Panc1 (cell line): ENCODE measurements around the gene DYNC1LI2. TPM values are rescaled to one million over a fixed set of nuclear protein-coding genes. Genes with fewer than 3 reads are reported as not detected.

ENCODE experiments used
- ATAC-seq: fragments of 200-7000 bp; cut with Tn5 transposase; 2 replicates; pipeline ENCODE4 v1.9.1; 2020; ENCODE audit warnings: mild to moderate bottlenecking, moderate library complexity
- BruUV-seq: library from RNA; stranded (reverse); fragments of 400-500 nt; replicated peaks from 2 replicates; lab custom pipeline; 2021; lab: Mats Ljungman, UMichigan
- CTCF ChIA-PET: fragments of 300-600 bp; sonication (Branson Sonifier 250); formaldehyde crosslinking; loops from one replicate; lab custom pipeline; 2022; ENCODE audit warnings: antibody characterized with exemption; lab: Charles Lee
- POLR2A ChIA-PET: fragments of 300-600 bp; sonication (Branson Sonifier 250); formaldehyde crosslinking; loops from one replicate; lab custom pipeline; 2022; ENCODE audit warnings: antibody characterized with exemption; lab: Charles Lee
- DNase-seq: peaks from one replicate; pipeline ENCODE4 v3.0.0-alpha.2; 2010; ENCODE audit warnings: low read depth, low spot score
- H3K27ac ChIP-seq: 2 replicates; pipeline ENCODE4 v1.5.1; 2011; ENCODE audit warnings: mild to moderate bottlenecking, low read length, inconsistent platforms
- H3K27me3 ChIP-seq: fragments of 200-500 bp; sonication (Bioruptor generic); 2 replicates; pipeline ENCODE4 v1.6.0; 2014; ENCODE audit warnings: low read length, inconsistent platforms; ENCODE audit not compliant: control insufficient read depth, insufficient read depth
- H3K36me3 ChIP-seq: fragments of 200-500 bp; sonication (Bioruptor generic); 2 replicates; pipeline ENCODE4 v1.5.1; 2014; ENCODE audit warnings: inconsistent platforms, mild to moderate bottlenecking, low read length, moderate library complexity; ENCODE audit not compliant: control insufficient read depth, insufficient read depth
- H3K4me1 ChIP-seq: 2 replicates; pipeline ENCODE4 v1.5.1; 2011; ENCODE audit warnings: inconsistent platforms, mild to moderate bottlenecking, low read length, moderate library complexity; ENCODE audit not compliant: control insufficient read depth, insufficient read depth
- H3K4me3 ChIP-seq, 2 experiments: 2 replicates each; pipeline ENCODE4 v1.5.1; 2011 to 2012; ENCODE audit warnings: low read depth in 2 of 2, low read length in 2 of 2, mild to moderate bottlenecking in 2 of 2, inconsistent platforms in 1 of 2, moderate library complexity in 1 of 2
- H3K9me3 ChIP-seq: fragments of 200-500 bp; sonication (Bioruptor generic); 2 replicates; pipeline ENCODE4 v1.5.1; 2014; ENCODE audit warnings: low read depth, mild to moderate bottlenecking, inconsistent platforms, low read length, moderate library complexity; ENCODE audit not compliant: control insufficient read depth, insufficient read depth
- CTCF ChIP-seq: fragments of 450-650 bp; IDR thresholded peaks from 2 replicates; pipeline ENCODE4 v1.5.1; 2017; ENCODE audit warnings: mild to moderate bottlenecking
- POLR2AphosphoS5 ChIP-seq: IDR thresholded peaks from 2 replicates; pipeline ENCODE4 v1.6.1; 2012; ENCODE audit warnings: mild to moderate bottlenecking, low read depth, low read length, moderate library complexity
- REST ChIP-seq, 2 experiments: IDR thresholded peaks; 2 replicates each; pipeline ENCODE4 v1.6.1; 2011 to 2012; ENCODE audit warnings: low read depth in 2 of 2, control low read depth in 1 of 2, low read length in 1 of 2, mild to moderate bottlenecking in 1 of 2, moderate library complexity in 1 of 2; ENCODE audit not compliant: insufficient read depth in 1 of 2
- SIN3A ChIP-seq: IDR thresholded peaks from 2 replicates; pipeline ENCODE4 v1.6.1; 2012; ENCODE audit warnings: low read depth, mild to moderate bottlenecking, low read length, moderate library complexity, borderline replicate concordance; ENCODE audit not compliant: insufficient read depth
- TCF7L2 ChIP-seq: IDR thresholded peaks from 2 replicates; pipeline ENCODE4 v1.6.1; 2011; ENCODE audit warnings: mild to moderate bottlenecking, low read depth, low read length, inconsistent platforms
- in situ Hi-C: cut with HindIII; loops from 2 replicates; pipeline ENCODE4 v1.10.0; 2016; ENCODE audit warnings: low sequenced_read_pairs, low pct_unique_long_range_greater_than_20kb
- intact Hi-C: fragments of 100-400 bp; cut with micrococcal nuclease; formaldehyde crosslinking; loops from one replicate; pipeline ENCODE4 v1.10.0; 2022; ENCODE audit not compliant: unreplicated experiment
- total RNA-seq: library from RNA; stranded (reverse); gene quantifications from one replicate; pipeline ENCODE4 v1.2.1, GENCODE V29; 2021; ENCODE audit not compliant: unreplicated experiment

The DYNC1LI2 gene
- total RNA-seq, 1 experiment from 2014 or later = 103 TPM

- H3K36me3 ChIP-seq = no peaks in the 10 kb centered on the region
- ChIA-PET POLR2A (no interaction called here), CTCF (no interaction called here)
- DNase-seq (no peak), ATAC-seq (no peak)
- no peak overlapping the region for H3K4me3 ChIP-seq
- H3K4me1 ChIP-seq = no peaks in the 10 kb centered on the region
- H3K27ac ChIP-seq = no peak overlapping the region
- in situ Hi-C loops = no loop called here
- intact Hi-C loops = no loop called here
- no peaks in the 10 kb centered on the region for H3K27me3 ChIP-seq
- TF ChIP-seq TCF7L2 (no peak), SIN3A (no peak), REST (IDR thresholded peaks at IDR 0.05; ENCODE audit: insufficient read depth in 1 of 2, low read depth in 2 of 2, low read length in 1 of 2) (no peak), POLR2AphosphoS5 (no peak), CTCF (no peak)
- H3K9me3 ChIP-seq = no peaks in the 10 kb centered on the region
- BruUV-seq = no TSS peak
Measured at GRCh38 chr16:66712512-66712911, 38.9 kb downstream of the DYNC1LI2 start.

GRCh38 chr16:66711581-66711980 is 39.8 kb downstream of the DYNC1LI2 start:
- TF ChIP-seq REST (IDR thresholded peaks at IDR 0.05; ENCODE audit: insufficient read depth in 1 of 2, low read depth in 2 of 2, low read length in 1 of 2) (no peak), POLR2AphosphoS5 (no peak)
- no TSS peak for BruUV-seq
- intact Hi-C loops = no loop called here
- Histone ChIP-seq H3K4me1 (no peaks in the 10 kb centered on the region), H3K27me3 (no peaks in the 10 kb centered on the region), H3K4me3 (no peak overlapping the region), H3K36me3 (no peaks in the 10 kb centered on the region), H3K9me3 (no peaks in the 10 kb centered on the region), H3K27ac (no peak overlapping the region)
- CTCF ChIA-PET = interaction anchor here (0.6 kb wide), 2 partner anchors 26 to 49 kb away, joined by 3 to 16 read pairs; no protein-coding TSS in a partner anchor
- DNase-seq (no peak), ATAC-seq (no peak)
- in situ Hi-C loops = no loop called here
- POLR2A ChIA-PET = no interaction called here
